Liver (tissue), 3 donors: ENCODE data around the gene WNT3A.

Experiments used
- FOXA1 ChIP-seq: IDR thresholded peaks from 2 replicates; pipeline ENCODE4 v1.6.1; 2016; ENCODE audit warnings: antibody characterized with exemption
- GABPA ChIP-seq, 2 donors: IDR thresholded peaks in 1 of 2; conservative IDR thresholded peaks in 1 of 2; 2 replicates each; pipeline ENCODE4 v1.6.1; 2016; ENCODE audit warnings: antibody characterized with exemption in 2 of 2, mild to moderate bottlenecking in 1 of 2, moderate library complexity in 1 of 2
- RAD21 ChIP-seq, 2 donors: IDR thresholded peaks; 2 replicates each; pipeline ENCODE4 v1.6.1; 2016; ENCODE audit warnings: antibody characterized with exemption in 2 of 2, mild to moderate bottlenecking in 2 of 2
- TF ChIP-seq, protein P1 (sequence below): IDR thresholded peaks from 2 replicates; pipeline ENCODE4 v1.6.1; 2016; ENCODE audit warnings: antibody characterized with exemption, mild to moderate bottlenecking
- TF ChIP-seq, protein P2 (sequence below): fragments of 150-350 bp; IDR thresholded peaks from 2 replicates; pipeline ENCODE4 v1.5.1; 2017; ENCODE audit warnings: improper control_type of control experiment, low read depth, low read length; ENCODE audit not compliant: missing input control
- donor health status: healthy.
- donor health status: healthy.

DNA sequence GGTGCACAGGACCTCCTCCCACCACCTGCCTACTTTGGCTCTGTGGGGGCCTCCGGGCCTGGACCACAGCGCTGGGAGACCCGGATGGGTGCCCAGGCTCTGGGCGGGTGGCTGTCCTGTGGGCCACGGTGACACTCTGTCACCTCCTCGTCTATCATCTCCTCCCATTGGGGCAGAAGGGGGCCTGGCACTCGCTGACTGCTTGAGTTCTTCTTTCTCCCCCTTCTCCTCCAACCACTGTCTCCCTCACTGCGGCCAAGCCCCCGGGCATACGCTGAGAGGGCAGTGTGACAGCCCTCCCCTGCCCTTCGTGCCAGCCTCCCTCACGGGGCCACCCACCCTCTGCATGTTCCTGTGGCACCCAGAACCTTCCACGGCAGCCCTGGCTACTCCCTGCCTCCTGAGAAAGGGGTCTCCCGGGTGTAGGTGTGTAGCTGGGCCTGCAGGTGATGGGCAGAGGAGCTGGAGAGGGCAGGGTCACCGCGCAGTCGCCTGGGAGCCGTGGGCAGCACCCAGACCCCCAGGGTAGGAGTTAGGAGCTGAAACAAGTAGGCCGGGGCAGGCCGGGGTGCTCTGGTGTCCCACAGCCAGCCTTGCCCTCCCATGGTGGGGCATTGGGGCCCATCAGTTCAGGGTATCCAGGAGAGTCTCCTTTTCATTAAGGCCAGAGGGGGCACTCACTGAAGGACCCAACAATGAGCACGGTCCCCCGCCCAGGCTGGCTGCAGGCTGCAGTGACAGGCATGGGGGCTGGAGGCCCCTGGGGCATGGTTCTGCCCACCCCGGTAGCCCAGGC lies 66.5 kb downstream of the WNT3A start:
- TF ChIP-seq, protein P1, sequence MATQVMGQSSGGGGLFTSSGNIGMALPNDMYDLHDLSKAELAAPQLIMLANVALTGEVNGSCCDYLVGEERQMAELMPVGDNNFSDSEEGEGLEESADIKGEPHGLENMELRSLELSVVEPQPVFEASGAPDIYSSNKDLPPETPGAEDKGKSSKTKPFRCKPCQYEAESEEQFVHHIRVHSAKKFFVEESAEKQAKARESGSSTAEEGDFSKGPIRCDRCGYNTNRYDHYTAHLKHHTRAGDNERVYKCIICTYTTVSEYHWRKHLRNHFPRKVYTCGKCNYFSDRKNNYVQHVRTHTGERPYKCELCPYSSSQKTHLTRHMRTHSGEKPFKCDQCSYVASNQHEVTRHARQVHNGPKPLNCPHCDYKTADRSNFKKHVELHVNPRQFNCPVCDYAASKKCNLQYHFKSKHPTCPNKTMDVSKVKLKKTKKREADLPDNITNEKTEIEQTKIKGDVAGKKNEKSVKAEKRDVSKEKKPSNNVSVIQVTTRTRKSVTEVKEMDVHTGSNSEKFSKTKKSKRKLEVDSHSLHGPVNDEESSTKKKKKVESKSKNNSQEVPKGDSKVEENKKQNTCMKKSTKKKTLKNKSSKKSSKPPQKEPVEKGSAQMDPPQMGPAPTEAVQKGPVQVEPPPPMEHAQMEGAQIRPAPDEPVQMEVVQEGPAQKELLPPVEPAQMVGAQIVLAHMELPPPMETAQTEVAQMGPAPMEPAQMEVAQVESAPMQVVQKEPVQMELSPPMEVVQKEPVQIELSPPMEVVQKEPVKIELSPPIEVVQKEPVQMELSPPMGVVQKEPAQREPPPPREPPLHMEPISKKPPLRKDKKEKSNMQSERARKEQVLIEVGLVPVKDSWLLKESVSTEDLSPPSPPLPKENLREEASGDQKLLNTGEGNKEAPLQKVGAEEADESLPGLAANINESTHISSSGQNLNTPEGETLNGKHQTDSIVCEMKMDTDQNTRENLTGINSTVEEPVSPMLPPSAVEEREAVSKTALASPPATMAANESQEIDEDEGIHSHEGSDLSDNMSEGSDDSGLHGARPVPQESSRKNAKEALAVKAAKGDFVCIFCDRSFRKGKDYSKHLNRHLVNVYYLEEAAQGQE: no peak
- TF ChIP-seq, protein P2, sequence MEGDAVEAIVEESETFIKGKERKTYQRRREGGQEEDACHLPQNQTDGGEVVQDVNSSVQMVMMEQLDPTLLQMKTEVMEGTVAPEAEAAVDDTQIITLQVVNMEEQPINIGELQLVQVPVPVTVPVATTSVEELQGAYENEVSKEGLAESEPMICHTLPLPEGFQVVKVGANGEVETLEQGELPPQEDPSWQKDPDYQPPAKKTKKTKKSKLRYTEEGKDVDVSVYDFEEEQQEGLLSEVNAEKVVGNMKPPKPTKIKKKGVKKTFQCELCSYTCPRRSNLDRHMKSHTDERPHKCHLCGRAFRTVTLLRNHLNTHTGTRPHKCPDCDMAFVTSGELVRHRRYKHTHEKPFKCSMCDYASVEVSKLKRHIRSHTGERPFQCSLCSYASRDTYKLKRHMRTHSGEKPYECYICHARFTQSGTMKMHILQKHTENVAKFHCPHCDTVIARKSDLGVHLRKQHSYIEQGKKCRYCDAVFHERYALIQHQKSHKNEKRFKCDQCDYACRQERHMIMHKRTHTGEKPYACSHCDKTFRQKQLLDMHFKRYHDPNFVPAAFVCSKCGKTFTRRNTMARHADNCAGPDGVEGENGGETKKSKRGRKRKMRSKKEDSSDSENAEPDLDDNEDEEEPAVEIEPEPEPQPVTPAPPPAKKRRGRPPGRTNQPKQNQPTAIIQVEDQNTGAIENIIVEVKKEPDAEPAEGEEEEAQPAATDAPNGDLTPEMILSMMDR: no peak
- TF ChIP-seq GABPA (IDR thresholded peaks at IDR 0.05 in 1 of 2, conservative IDR thresholded peaks at IDR 0.05 in 1 of 2) (no peak), RAD21 (IDR thresholded peaks at IDR 0.05) (no peak), FOXA1 (no peak)
